Measurements from ENCODE around the gene PPP6R2.

DNA sequence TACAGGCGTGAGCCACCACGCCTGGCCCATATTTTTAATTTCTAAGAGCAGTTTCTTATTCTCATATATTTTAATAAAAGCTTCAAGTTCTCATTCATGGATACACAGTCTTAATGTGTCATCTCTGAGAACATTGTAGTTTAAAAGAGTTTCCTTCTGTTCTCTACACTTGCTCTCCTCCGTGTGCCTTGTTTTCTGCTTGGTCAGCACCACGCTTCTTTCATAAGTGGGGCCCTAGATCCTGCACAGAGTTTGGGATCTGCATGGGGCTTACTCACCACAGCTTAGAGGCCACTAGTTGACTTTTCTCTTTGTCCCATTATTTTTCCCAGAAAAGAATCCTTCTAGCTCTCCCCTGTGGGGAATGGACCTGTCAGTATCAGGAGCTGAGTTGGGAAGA, 58.8 kb downstream of the PPP6R2 start:
- TF ChIP-seq CTCF (IDR thresholded peaks at IDR 0.05) (no peak), POLR2A (IDR thresholded peaks at IDR 0.05) (no peak)
